ENCODE results near the gene SPON1. TPM values are rescaled to one million over a fixed set of nuclear protein-coding genes. Genes with fewer than 3 reads are reported as not detected.

Gene SPON1
- total RNA-seq, 1 donor from 2014 or later, result 13.2 TPM

- Mint-ChIP-seq H3K9me3 (peaks cover 1% of the 10 kb centered on the region), H3K36me3 (ENCODE audit: low read depth) (peaks cover 3% of the 10 kb centered on the region), H3K27me3 (ENCODE audit: low read depth) (no peaks in the 10 kb centered on the region), H3K27ac (ENCODE audit: unreplicated experiment) (no peak overlapping the region), H3K4me1 (no peaks in the 10 kb centered on the region), H3K4me3 (no peak overlapping the region)
- no peak for DNase-seq (ENCODE audit: low read depth, low spot score)
- no peak for TF ChIP-seq CTCF (conservative IDR thresholded peaks at IDR 0.05)
Observed at GRCh38 chr11:14258221-14258935, 295.9 kb downstream of the SPON1 start.

- Mint-ChIP-seq H3K27me3 (ENCODE audit: low read depth) (no peaks in the 10 kb centered on the region), H3K36me3 (ENCODE audit: low read depth) (peaks cover 3% of the 10 kb centered on the region), H3K4me1 (no peaks in the 10 kb centered on the region), H3K27ac (ENCODE audit: unreplicated experiment) (no peak overlapping the region), H3K4me3 (no peak overlapping the region), H3K9me3 (peaks cover 2% of the 10 kb centered on the region)
- TF ChIP-seq CTCF (conservative IDR thresholded peaks at IDR 0.05), result no peak
- no peak for DNase-seq (ENCODE audit: low read depth, low spot score)
Observed at GRCh38 chr11:14259186-14259784, 296.8 kb downstream of the SPON1 start.

GRCh38 chr11:14259878-14260277 is 297.4 kb downstream of the SPON1 start:
- Mint-ChIP-seq H3K9me3 (peaks cover 6% of the 10 kb centered on the region), H3K4me1 (no peaks in the 10 kb centered on the region), H3K36me3 (ENCODE audit: low read depth) (peaks cover 5% of the 10 kb centered on the region), H3K4me3 (no peak overlapping the region), H3K27ac (ENCODE audit: unreplicated experiment) (no peak overlapping the region), H3K27me3 (ENCODE audit: low read depth) (no peaks in the 10 kb centered on the region)
- DNase-seq (ENCODE audit: low read depth, low spot score), result no peak
- TF ChIP-seq CTCF (conservative IDR thresholded peaks at IDR 0.05), result no peak

GRCh38 chr11:14261066-14261465 is 298.5 kb downstream of the SPON1 start:
- Mint-ChIP-seq H3K4me3 (no peak overlapping the region), H3K27ac (ENCODE audit: unreplicated experiment) (no peak overlapping the region), H3K27me3 (ENCODE audit: low read depth) (no peaks in the 10 kb centered on the region), H3K36me3 (ENCODE audit: low read depth) (peaks cover 16% of the 10 kb centered on the region), H3K9me3 (peaks cover 6% of the 10 kb centered on the region), H3K4me1 (no peaks in the 10 kb centered on the region)
- no peak for TF ChIP-seq CTCF (conservative IDR thresholded peaks at IDR 0.05)
- DNase-seq (ENCODE audit: low read depth, low spot score), result no peak

GRCh38 chr11:14262271-14262846 is 299.8 kb downstream of the SPON1 start:
- peaks cover 16% of the 10 kb centered on the region for H3K36me3 Mint-ChIP-seq (ENCODE audit: low read depth)
- DNase-seq (ENCODE audit: low read depth, low spot score), result no peak
- no peak overlapping the region for H3K27ac Mint-ChIP-seq (ENCODE audit: unreplicated experiment)
- no peaks in the 10 kb centered on the region for H3K27me3 Mint-ChIP-seq (ENCODE audit: low read depth)
- H3K4me1 Mint-ChIP-seq, result no peaks in the 10 kb centered on the region
- peaks cover 6% of the 10 kb centered on the region for H3K9me3 Mint-ChIP-seq
- TF ChIP-seq CTCF (conservative IDR thresholded peaks at IDR 0.05), result no peak
- H3K4me3 Mint-ChIP-seq, result no peak overlapping the region

All from neural crest cell (in vitro differentiated cells).